ENCODE data around the gene PPP1R15A.
"Not testable (repeated sequence)": the region's sequence is repeated elsewhere in the genome, so short reads cannot be mapped to it uniquely, and the experiment has no call there.

Gene PPP1R15A

GRCh38 chr19:48859711-48860572, 12.3 kb upstream of the PPP1R15A start:
- DNase-seq (ENCODE audit: low read depth in 2 of 2) = no peak

- DNase-seq (ENCODE audit: low read depth in 2 of 2) = no peak
These were observed 10.9 kb upstream of the PPP1R15A start for GRCh38 chr19:48861313-48861712.

- DNase-seq (ENCODE audit: low read depth in 2 of 2) = no peak
These were observed 9.4 kb upstream of the PPP1R15A start for GRCh38 chr19:48862827-48863226.

DNA sequence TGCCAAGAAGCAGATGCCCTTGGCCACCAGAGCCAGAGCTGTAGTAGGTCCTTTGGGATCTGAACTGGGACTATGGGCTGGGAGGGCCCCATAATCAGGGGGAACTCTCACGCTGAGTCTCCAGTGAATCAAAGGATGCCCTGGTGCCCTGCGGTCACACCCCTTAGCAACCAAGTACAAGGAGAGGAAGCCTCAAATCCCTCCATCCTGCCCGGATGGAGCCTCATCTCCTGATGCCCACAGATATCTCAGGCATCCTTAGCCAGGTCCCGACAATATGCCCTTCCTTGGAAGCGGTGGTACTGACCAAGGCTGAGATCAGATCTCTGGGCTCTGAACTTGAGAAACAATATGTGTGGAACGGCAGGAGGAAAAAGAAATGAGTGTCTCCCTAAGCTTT, 5.5 kb upstream of the PPP1R15A start:
- DNase-seq (ENCODE audit: low read depth in 2 of 2) = no peak

DNA sequence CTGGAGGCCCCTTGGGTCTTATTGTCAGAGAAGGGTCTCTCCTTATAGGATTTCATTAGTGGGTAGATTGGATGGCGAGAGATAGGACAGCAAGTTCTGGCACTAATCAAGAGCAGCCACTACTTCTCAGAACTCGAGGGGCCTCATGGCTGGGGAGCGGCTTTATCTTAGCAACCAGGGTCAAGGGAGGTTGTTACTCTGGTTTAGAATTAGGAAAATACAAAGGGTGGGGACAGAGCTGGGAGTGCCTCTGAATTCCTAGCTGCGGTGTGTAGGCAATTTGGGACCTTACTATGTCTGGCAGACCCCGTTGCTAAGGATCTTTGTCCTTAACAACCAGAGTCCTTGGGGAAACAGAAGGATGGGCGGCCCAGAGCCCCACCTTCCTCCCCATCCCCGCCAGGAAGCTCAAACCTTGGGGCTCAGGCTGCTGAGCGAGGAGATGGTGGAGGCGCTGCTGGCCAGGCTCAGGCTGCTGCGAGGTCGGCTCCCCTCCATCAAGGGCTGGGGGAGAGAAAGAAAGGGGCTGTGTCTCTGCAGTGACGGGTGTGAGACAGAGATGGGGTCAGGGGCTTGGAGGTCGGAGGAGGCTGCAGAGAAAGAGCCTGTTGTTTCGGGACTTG, 5.0 kb upstream of the PPP1R15A start:
- DNase-seq (ENCODE audit: low read depth in 2 of 2) = no peak

DNA sequence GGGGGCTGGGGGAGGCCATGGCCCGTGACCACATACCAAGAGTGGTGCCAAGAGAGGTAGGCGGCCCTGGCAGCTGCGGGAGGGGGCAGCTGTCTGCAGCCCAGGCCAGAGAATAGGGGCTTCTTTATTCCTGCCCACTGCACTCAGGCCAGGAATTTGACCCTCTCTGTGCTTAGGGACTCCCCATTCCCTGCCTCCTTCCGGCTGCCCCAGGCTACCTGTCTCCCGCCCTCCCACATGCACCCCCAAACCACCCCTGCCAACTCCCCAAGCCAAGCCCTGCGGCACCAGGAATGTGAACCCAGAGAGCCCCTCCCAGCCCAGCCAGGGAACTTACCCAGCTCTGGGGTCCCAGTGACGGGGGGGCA, 4.5 kb upstream of the PPP1R15A start:
- no peak for DNase-seq (ENCODE audit: low read depth in 2 of 2)

- DNase-seq (ENCODE audit: low read depth in 2 of 2) = no peak
These were observed 3.9 kb upstream of the PPP1R15A start, which contains the start of gene PLEKHA4 for GRCh38 chr19:48868114-48868886. PLEKHA4 (minus strand) TSS chr19:48868617; CDS start chr19:48867620, 997 bp downstream.

- DNase-seq (ENCODE audit: low read depth in 2 of 2) = no peak
These were observed 2.2 kb upstream of the PPP1R15A start for GRCh38 chr19:48870048-48870447.

- DNase-seq (ENCODE audit: low read depth in 2 of 2) = not testable (repeated sequence)
These were observed 595 bp upstream of the PPP1R15A start for GRCh38 chr19:48871471-48872181.

GRCh38 chr19:48872884-48873475, 759 bp downstream of the PPP1R15A start:
- peak; percentile 68 to 74 for DNase-seq (ENCODE audit: low read depth in 2 of 2)

DNA sequence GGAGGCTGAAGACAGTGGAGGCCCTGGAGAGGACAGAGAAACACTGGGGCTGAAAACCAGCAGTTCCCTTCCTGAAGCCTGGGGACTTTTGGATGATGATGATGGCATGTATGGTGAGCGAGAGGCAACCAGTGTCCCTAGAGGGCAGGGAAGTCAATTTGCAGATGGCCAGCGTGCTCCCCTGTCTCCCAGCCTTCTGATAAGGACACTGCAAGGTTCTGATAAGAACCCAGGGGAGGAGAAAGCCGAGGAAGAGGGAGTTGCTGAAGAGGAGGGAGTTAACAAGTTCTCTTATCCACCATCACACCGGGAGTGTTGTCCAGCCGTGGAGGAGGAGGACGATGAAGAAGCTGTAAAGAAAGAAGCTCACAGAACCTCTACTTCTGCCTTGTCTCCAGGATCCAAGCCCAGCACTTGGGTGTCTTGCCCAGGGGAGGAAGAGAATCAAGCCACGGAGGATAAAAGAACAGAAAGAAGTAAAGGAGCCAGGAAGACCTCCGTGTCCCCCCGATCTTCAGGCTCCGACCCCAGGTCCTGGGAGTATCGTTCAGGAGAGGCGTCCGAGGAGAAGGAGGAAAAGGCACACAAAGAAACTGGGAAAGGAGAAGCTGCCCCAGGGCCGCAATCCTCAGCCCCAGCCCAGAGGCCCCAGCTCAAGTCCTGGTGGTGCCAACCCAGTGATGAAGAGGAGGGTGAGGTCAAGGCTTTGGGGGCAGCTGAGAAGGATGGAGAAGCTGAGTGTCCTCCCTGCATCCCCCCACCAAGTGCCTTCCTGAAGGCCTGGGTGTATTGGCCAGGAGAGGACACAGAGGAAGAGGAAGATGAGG, 1.5 kb downstream of the PPP1R15A start:
- no peak for DNase-seq (ENCODE audit: low read depth in 2 of 2)

GRCh38 chr19:48874303-48875135, 2.3 kb downstream of the PPP1R15A start:
- DNase-seq (ENCODE audit: low read depth in 2 of 2) = no peak

GRCh38 chr19:48876043-48876981, 4.1 kb downstream of the PPP1R15A start:
- peak in 1 of 2 donors; percentile 31 for DNase-seq (ENCODE audit: low read depth in 2 of 2)

DNA sequence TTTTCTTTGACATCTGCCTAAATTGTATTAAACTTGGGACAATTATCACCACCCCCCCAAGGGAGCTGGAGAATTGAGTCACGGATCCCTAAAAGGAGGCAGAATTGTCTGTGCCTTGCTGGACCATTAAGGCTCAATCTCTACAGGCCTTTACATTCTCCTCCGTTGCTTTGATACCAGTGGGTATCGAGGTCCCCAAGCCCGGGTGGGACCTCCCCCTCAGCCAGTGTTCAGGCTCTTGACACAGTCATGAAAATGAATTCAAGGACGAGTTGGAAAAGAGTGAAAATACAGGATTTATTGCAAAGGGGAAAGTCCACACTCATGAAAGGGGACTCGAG, 5.6 kb downstream of the PPP1R15A start:
- no peak for DNase-seq (ENCODE audit: low read depth in 2 of 2)

GRCh38 chr19:48878196-48879024, 6.2 kb downstream of the PPP1R15A start:
- DNase-seq (ENCODE audit: low read depth in 2 of 2) = no peak

GRCh38 chr19:48879025-48879637, 6.9 kb downstream of the PPP1R15A start:
- no peak for DNase-seq (ENCODE audit: low read depth in 2 of 2)

DNA sequence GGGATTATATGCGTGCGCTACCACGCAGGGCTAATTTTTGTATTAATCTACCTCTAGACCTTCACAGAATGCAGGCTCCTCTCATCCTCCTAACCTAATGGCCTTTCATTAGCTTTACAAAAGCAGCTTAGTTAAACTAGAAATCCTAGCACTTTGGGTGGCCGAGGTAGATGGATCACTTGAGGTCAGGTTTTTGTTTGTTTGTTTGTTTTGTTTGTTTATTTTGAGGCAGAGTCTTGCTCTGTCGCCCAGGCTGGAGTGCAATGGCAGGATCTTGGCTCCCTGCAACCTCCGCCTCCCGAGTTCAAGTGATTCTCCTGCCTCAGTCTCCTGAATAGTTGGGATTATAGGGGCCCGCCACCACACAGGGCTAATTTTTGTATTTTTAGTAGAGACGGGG, 7.5 kb downstream of the PPP1R15A start:
- DNase-seq (ENCODE audit: low read depth in 2 of 2) = not testable (repeated sequence)
